Measurements from ENCODE around the gene LRRC9. TPM values are rescaled to one million over a fixed set of nuclear protein-coding genes. Genes with fewer than 3 reads are reported as not detected.

LRRC9 gene
- polyA plus RNA-seq, 1 of the 3 experiments (the other 2 are of a cell fraction), result not detected

- CTCF ChIA-PET, result no interaction called here
Observed at GRCh38 chr14:59931237-59931636, 11.3 kb downstream of the LRRC9 start.

GRCh38 chr14:59936145-59936544 lies 16.2 kb downstream of the LRRC9 start:
- H3K27ac ChIP-seq (ENCODE audit: low read depth in 2 of 2, low read length in 1 of 2), result no peak overlapping the region
- CTCF ChIA-PET, result interaction anchor here (0.7 to 1.4 kb wide), 3 partner anchors 27 to 38 kb away, joined by 3 to 4 read pairs (median 3); no protein-coding TSS in a partner anchor

More at GRCh38 chr14:59931237-59931636, 11.3 kb downstream of the LRRC9 start:
- H3K4me2 ChIP-seq, result no peak overlapping the region
- H3K9ac ChIP-seq, result no peak overlapping the region
- WGBS (ENCODE audit: low lambda C conversion rate), result 19% methylated on average over 1 of the region's 1 CpG
- H3K4me3 ChIP-seq (ENCODE audit: low read depth in 2 of 2, low read length in 1 of 2), result no peak overlapping the region
- no peaks in the 10 kb centered on the region for H3K79me2 ChIP-seq (ENCODE audit: insufficient read depth)
- POLR2A ChIA-PET, result no interaction called here
- H3K9me3 ChIP-seq, result no peaks in the 10 kb centered on the region
- H2AFZ ChIP-seq (ENCODE audit: low read depth), result no peak overlapping the region
- no peak for TF ChIP-seq GATA2 (CRISPR knock-in tag; IDR thresholded peaks at IDR 0.05)
- TF ChIP-seq REST (IDR thresholded peaks at IDR 0.05; ENCODE audit: low read depth, low read length), result no peak
- H4K20me1 ChIP-seq (ENCODE audit: insufficient read depth), result no peaks in the 10 kb centered on the region
- no peaks in the 10 kb centered on the region for H3K36me3 ChIP-seq (replicated peaks in 1 of 2; ENCODE audit: control insufficient read depth in 1 of 2, insufficient read depth in 2 of 2, low read length in 1 of 2)
- no peaks in the 10 kb centered on the region for H3K4me1 ChIP-seq (ENCODE audit: control insufficient read depth in 1 of 2, insufficient read depth in 2 of 2, low read depth in 1 of 2, low read length in 1 of 2)
- no peak for DNase-seq
- H3F3A ChIP-seq (replicated peaks; ENCODE audit: insufficient read depth), result no peaks in the 10 kb centered on the region
- H3K27me3 ChIP-seq (ENCODE audit: insufficient read depth), result no peaks in the 10 kb centered on the region
- H3K9me2 ChIP-seq, result no peaks in the 10 kb centered on the region
- H3K27ac ChIP-seq (ENCODE audit: low read depth in 2 of 2, low read length in 1 of 2), result no peak overlapping the region

GRCh38 chr14:59939828-59940227 lies 19.9 kb downstream of the LRRC9 start:
- no peak overlapping the region for H3K4me3 ChIP-seq (ENCODE audit: low read depth in 2 of 2, low read length in 1 of 2)
- H2AFZ ChIP-seq (ENCODE audit: low read depth), result no peak overlapping the region
- H3F3A ChIP-seq (replicated peaks; ENCODE audit: insufficient read depth), result no peaks in the 10 kb centered on the region
- no peaks in the 10 kb centered on the region for H3K36me3 ChIP-seq (replicated peaks in 1 of 2; ENCODE audit: control insufficient read depth in 1 of 2, insufficient read depth in 2 of 2, low read length in 1 of 2)
- no peaks in the 10 kb centered on the region for H3K4me1 ChIP-seq (ENCODE audit: control insufficient read depth in 1 of 2, insufficient read depth in 2 of 2, low read depth in 1 of 2, low read length in 1 of 2)
- ChIA-PET POLR2A (no interaction called here), CTCF (no interaction called here)
- no peak for DNase-seq
- TF ChIP-seq JUND (IDR thresholded peaks at IDR 0.05), result no peak
- no peak for TF ChIP-seq REST (IDR thresholded peaks at IDR 0.05; ENCODE audit: low read depth, low read length)
- no peak for TF ChIP-seq ZBTB33 (IDR thresholded peaks at IDR 0.05; ENCODE audit: borderline replicate concordance, low read depth)
- no peak for TF ChIP-seq FOXM1 (IDR thresholded peaks at IDR 0.05; ENCODE audit: low read depth)
- TF ChIP-seq RCOR1 (IDR thresholded peaks at IDR 0.05; ENCODE audit: low read length), result no peak
- no peaks in the 10 kb centered on the region for H4K20me1 ChIP-seq (ENCODE audit: insufficient read depth)
- no peaks in the 10 kb centered on the region; the same call in 1 of the 2 replicates for H3K27me3 ChIP-seq (ENCODE audit: insufficient read depth)
- H3K79me2 ChIP-seq (ENCODE audit: insufficient read depth), result no peaks in the 10 kb centered on the region
- H3K9ac ChIP-seq, result no peak overlapping the region
- no peaks in the 10 kb centered on the region for H3K9me2 ChIP-seq
- no peak overlapping the region for H3K27ac ChIP-seq (ENCODE audit: low read depth in 2 of 2, low read length in 1 of 2)
- WGBS (ENCODE audit: low lambda C conversion rate), result 4% methylated on average over 3 of the region's 3 CpGs
- no peak overlapping the region for H3K4me2 ChIP-seq
- H3K9me3 ChIP-seq, result no peaks in the 10 kb centered on the region

More at GRCh38 chr14:59936145-59936544, 16.2 kb downstream of the LRRC9 start:
- no peak overlapping the region for H3K4me2 ChIP-seq
- no peaks in the 10 kb centered on the region for H3K4me1 ChIP-seq (ENCODE audit: control insufficient read depth in 1 of 2, insufficient read depth in 2 of 2, low read depth in 1 of 2, low read length in 1 of 2)
- no peaks in the 10 kb centered on the region for H3K79me2 ChIP-seq (ENCODE audit: insufficient read depth)
- WGBS (ENCODE audit: low lambda C conversion rate), result 6% methylated on average over 1 of the region's 1 CpG
- POLR2A ChIA-PET, result no interaction called here
- H3K36me3 ChIP-seq (replicated peaks in 1 of 2; ENCODE audit: control insufficient read depth in 1 of 2, insufficient read depth in 2 of 2, low read length in 1 of 2), result no peaks in the 10 kb centered on the region
- no peak for TF ChIP-seq FOXM1 (IDR thresholded peaks at IDR 0.05; ENCODE audit: low read depth)
- DNase-seq, result no peak
- H3K9me3 ChIP-seq, result no peaks in the 10 kb centered on the region
- H3K9me2 ChIP-seq, result no peaks in the 10 kb centered on the region
- no peaks in the 10 kb centered on the region for H3K27me3 ChIP-seq (ENCODE audit: insufficient read depth)
- H3F3A ChIP-seq (replicated peaks; ENCODE audit: insufficient read depth), result no peaks in the 10 kb centered on the region
- no peak overlapping the region for H2AFZ ChIP-seq (ENCODE audit: low read depth)
- no peak overlapping the region for H3K4me3 ChIP-seq (ENCODE audit: low read depth in 2 of 2, low read length in 1 of 2)
- no peak overlapping the region for H3K9ac ChIP-seq
- no peaks in the 10 kb centered on the region for H4K20me1 ChIP-seq (ENCODE audit: insufficient read depth)

Measured in SK-N-SH (cell line).